ENCODE measurements around the gene TBK1.

GRCh38 chr12:64491718-64492117 lies 39.8 kb downstream of the TBK1 start:
- no peak for TF ChIP-seq CTCF (IDR thresholded peaks at IDR 0.05)
- TF ChIP-seq SIN3A (IDR thresholded peaks at IDR 0.05; ENCODE audit: borderline replicate concordance, insufficient read depth, low read depth, low read length): no peak
- TF ChIP-seq POLR2AphosphoS5 (IDR thresholded peaks at IDR 0.05; ENCODE audit: low read depth, low read length): no peak
- no peak for TF ChIP-seq REST (IDR thresholded peaks at IDR 0.05; ENCODE audit: insufficient read depth in 1 of 2, low read depth in 2 of 2, low read length in 1 of 2)
- no peak for TF ChIP-seq TCF7L2 (IDR thresholded peaks at IDR 0.05; ENCODE audit: low read depth, low read length)

Data from Panc1 (cell line).